ENCODE measurements around the gene LCE1A.

LCE1A gene

GRCh38 chr1:152870831-152871730, 43.8 kb downstream of the LCE1A start:
- no peak for DNase-seq (ENCODE audit: low read depth in 3 of 3)

- DNase-seq (ENCODE audit: low read depth in 3 of 3): no peak
Measured at GRCh38 chr1:152871731-152872126, 44.5 kb downstream of the LCE1A start.

GRCh38 chr1:152873495-152873894, 46.2 kb downstream of the LCE1A start:
- no peak for DNase-seq (ENCODE audit: low read depth in 3 of 3)

- DNase-seq (ENCODE audit: low read depth in 3 of 3): no peak
Measured at GRCh38 chr1:152876827-152877226, 49.6 kb downstream of the LCE1A start.
